Panc1 (cell line): ENCODE measurements around the gene PIK3R1.

Source experiments
- POLR2AphosphoS5 ChIP-seq: IDR thresholded peaks from 2 replicates; pipeline ENCODE4 v1.6.1; 2012; ENCODE audit warnings: mild to moderate bottlenecking, low read depth, low read length, moderate library complexity
- SIN3A ChIP-seq: IDR thresholded peaks from 2 replicates; pipeline ENCODE4 v1.6.1; 2012; ENCODE audit warnings: low read depth, mild to moderate bottlenecking, low read length, moderate library complexity, borderline replicate concordance; ENCODE audit not compliant: insufficient read depth
- TCF7L2 ChIP-seq: IDR thresholded peaks from 2 replicates; pipeline ENCODE4 v1.6.1; 2011; ENCODE audit warnings: mild to moderate bottlenecking, low read depth, low read length, inconsistent platforms
- TF ChIP-seq, protein P1 (sequence below): fragments of 450-650 bp; IDR thresholded peaks from 2 replicates; pipeline ENCODE4 v1.5.1; 2017; ENCODE audit warnings: mild to moderate bottlenecking
- TF ChIP-seq, protein P2 (sequence below), 2 experiments: IDR thresholded peaks; 2 replicates each; pipeline ENCODE4 v1.6.1; 2011 to 2012; ENCODE audit warnings: low read depth in 2 of 2, control low read depth in 1 of 2, low read length in 1 of 2, mild to moderate bottlenecking in 1 of 2, moderate library complexity in 1 of 2; ENCODE audit not compliant: insufficient read depth in 1 of 2

DNA sequence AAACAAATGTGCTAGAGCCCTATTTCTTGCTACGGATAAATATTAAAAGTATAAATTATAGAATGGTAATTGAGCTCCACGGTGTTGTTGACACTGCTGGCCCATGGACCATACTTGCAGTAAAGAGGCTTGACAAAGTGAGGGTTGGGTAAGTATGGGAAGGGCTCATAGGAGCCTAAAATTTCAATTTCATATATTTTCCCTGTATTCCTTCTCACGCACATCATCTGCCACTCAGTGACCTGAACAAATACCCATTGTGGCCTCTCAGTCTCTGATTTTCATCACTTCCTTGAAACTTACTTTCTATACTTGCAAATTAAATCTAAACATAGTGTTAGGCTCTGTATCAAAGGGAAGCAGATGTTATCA is 116.5 kb downstream of the PIK3R1 start:
- TF ChIP-seq, protein P1, sequence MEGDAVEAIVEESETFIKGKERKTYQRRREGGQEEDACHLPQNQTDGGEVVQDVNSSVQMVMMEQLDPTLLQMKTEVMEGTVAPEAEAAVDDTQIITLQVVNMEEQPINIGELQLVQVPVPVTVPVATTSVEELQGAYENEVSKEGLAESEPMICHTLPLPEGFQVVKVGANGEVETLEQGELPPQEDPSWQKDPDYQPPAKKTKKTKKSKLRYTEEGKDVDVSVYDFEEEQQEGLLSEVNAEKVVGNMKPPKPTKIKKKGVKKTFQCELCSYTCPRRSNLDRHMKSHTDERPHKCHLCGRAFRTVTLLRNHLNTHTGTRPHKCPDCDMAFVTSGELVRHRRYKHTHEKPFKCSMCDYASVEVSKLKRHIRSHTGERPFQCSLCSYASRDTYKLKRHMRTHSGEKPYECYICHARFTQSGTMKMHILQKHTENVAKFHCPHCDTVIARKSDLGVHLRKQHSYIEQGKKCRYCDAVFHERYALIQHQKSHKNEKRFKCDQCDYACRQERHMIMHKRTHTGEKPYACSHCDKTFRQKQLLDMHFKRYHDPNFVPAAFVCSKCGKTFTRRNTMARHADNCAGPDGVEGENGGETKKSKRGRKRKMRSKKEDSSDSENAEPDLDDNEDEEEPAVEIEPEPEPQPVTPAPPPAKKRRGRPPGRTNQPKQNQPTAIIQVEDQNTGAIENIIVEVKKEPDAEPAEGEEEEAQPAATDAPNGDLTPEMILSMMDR = no peak
- TF ChIP-seq, protein P2, sequence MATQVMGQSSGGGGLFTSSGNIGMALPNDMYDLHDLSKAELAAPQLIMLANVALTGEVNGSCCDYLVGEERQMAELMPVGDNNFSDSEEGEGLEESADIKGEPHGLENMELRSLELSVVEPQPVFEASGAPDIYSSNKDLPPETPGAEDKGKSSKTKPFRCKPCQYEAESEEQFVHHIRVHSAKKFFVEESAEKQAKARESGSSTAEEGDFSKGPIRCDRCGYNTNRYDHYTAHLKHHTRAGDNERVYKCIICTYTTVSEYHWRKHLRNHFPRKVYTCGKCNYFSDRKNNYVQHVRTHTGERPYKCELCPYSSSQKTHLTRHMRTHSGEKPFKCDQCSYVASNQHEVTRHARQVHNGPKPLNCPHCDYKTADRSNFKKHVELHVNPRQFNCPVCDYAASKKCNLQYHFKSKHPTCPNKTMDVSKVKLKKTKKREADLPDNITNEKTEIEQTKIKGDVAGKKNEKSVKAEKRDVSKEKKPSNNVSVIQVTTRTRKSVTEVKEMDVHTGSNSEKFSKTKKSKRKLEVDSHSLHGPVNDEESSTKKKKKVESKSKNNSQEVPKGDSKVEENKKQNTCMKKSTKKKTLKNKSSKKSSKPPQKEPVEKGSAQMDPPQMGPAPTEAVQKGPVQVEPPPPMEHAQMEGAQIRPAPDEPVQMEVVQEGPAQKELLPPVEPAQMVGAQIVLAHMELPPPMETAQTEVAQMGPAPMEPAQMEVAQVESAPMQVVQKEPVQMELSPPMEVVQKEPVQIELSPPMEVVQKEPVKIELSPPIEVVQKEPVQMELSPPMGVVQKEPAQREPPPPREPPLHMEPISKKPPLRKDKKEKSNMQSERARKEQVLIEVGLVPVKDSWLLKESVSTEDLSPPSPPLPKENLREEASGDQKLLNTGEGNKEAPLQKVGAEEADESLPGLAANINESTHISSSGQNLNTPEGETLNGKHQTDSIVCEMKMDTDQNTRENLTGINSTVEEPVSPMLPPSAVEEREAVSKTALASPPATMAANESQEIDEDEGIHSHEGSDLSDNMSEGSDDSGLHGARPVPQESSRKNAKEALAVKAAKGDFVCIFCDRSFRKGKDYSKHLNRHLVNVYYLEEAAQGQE (IDR thresholded peaks at IDR 0.05; ENCODE audit: insufficient read depth in 1 of 2, low read depth in 2 of 2, low read length in 1 of 2) = no peak
- TF ChIP-seq TCF7L2 (no peak), SIN3A (no peak), POLR2AphosphoS5 (no peak)
